ENCODE results near the gene CAP2.

DNA sequence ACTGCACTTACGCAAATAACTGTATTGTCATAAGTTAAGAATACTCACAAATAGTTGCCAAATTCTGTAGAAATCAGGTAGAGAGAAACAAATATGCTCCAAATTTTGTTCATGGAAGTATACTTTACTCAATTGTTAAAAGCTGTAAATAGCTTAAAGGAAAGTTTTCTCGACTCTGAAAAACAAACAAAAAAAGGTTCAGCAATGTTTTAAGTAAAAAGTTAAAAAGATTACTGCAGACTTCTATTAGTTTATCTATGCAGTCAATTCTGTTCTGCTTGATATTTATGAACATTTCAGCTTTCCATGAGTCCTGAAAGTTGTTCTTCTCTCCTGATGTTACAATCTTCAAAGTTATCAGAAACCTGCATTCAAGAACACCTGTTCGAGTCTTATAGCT, 169.2 kb downstream of the CAP2 start:
- no peak for TF ChIP-seq TAF1 (IDR thresholded peaks at IDR 0.05; ENCODE audit: low read depth)
- TF ChIP-seq, protein P1, sequence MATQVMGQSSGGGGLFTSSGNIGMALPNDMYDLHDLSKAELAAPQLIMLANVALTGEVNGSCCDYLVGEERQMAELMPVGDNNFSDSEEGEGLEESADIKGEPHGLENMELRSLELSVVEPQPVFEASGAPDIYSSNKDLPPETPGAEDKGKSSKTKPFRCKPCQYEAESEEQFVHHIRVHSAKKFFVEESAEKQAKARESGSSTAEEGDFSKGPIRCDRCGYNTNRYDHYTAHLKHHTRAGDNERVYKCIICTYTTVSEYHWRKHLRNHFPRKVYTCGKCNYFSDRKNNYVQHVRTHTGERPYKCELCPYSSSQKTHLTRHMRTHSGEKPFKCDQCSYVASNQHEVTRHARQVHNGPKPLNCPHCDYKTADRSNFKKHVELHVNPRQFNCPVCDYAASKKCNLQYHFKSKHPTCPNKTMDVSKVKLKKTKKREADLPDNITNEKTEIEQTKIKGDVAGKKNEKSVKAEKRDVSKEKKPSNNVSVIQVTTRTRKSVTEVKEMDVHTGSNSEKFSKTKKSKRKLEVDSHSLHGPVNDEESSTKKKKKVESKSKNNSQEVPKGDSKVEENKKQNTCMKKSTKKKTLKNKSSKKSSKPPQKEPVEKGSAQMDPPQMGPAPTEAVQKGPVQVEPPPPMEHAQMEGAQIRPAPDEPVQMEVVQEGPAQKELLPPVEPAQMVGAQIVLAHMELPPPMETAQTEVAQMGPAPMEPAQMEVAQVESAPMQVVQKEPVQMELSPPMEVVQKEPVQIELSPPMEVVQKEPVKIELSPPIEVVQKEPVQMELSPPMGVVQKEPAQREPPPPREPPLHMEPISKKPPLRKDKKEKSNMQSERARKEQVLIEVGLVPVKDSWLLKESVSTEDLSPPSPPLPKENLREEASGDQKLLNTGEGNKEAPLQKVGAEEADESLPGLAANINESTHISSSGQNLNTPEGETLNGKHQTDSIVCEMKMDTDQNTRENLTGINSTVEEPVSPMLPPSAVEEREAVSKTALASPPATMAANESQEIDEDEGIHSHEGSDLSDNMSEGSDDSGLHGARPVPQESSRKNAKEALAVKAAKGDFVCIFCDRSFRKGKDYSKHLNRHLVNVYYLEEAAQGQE (IDR thresholded peaks at IDR 0.05; ENCODE audit: low read depth): no peak
- TF ChIP-seq, protein P2, sequence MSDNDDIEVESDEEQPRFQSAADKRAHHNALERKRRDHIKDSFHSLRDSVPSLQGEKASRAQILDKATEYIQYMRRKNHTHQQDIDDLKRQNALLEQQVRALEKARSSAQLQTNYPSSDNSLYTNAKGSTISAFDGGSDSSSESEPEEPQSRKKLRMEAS (IDR thresholded peaks at IDR 0.05): no peak
- TF ChIP-seq CEBPB (IDR thresholded peaks at IDR 0.05): no peak
